Limb (tissue), 2 donors: ENCODE data around the gene ACSS1.
A peak's percentile ranks its signal among the peaks of the same experiment; 100 is the strongest.

ENCODE experiments used
- DNase-seq, 2 donors: peaks; one replicate each; pipeline ENCODE4 v3.0.0-alpha.2; 2016; ENCODE audit errors: extremely low spot score in 2 of 2

Gene ACSS1

DNA sequence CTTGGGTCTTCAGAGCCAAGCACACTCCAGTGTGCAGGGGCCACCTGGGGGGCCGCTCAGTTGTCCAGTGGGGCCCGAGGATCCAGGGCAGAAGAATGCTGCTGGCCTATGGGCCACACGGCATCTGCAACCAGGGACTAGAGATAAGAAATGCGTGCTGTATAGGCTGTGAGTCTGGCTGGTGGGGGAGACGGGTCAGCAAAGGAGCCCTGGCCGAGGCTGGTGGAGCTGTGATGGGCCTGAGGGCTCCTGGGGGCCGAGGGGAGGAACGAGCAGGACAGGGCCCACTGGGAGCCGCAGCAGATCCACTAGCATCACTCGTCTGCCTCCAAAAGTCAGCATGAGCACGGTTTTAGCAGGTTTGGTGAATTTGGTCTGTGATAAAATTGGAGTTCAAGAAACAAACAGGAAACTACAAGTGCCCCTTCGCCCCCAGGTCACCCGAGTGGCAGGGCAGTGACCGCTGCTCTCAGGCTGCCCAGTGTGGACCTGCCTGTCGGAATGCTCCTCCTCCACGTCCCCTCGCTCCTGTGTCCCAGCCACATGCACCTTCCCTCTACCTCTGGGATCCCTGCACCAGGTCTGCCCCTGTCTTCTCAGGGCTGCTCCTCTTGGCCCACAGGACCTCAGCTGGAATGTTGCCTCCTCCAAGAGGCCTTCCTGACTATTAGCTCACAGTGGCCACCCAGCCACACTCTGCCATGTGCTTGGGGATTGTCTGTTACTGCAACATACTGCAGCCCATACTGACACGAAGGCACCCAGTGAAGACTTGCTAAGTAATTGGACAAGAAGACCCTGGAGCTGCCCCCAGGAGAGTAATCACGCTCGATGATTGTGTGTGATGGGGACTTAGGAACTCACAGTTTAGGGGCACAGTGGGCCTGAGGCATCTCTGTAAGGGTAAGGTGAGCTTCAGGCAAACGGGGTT is 10.9 kb downstream of the ACSS1 start:
- no peak for DNase-seq

DNA sequence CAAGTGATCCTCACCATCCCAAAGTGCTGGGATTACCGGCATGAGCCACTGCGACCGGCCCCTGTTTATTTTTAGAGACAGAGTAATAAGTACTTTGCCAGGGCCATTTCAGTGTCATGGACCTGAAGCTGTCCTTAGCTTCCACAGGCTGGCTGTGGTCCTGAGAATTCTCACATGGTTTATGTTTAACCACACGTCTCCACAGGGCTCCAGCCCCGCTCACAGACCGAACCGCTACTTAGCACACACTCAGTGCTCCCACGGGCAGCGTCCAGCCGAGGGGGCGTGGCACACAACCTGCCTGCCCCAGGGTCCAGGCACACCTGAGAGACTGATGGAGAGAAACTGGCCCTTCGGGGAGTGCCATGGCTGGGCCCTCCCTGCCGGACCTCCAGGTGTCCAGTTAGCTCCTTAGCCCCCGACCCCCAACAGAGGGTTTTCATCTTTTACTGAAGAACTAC is 11.7 kb downstream of the ACSS1 start:
- DNase-seq, result no peak

DNA sequence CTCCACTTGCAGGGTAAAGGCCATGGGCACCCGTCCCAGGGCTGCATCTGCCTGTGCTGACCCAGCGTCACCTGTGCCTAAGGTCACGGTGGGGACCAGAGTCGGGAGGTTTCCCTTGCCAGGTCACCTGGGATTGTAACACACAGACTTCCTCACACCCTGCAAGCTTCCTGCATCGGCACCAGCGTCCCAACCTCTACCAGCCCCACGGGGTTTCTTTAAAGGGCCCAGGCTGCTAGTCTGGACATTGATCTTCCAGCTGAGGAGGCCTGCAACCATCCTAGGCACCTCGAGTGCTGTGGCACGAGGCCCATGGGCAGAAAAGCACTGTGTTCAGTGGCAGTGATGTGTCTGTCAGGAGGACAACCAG is 12.6 kb downstream of the ACSS1 start:
- DNase-seq, result no peak

DNA sequence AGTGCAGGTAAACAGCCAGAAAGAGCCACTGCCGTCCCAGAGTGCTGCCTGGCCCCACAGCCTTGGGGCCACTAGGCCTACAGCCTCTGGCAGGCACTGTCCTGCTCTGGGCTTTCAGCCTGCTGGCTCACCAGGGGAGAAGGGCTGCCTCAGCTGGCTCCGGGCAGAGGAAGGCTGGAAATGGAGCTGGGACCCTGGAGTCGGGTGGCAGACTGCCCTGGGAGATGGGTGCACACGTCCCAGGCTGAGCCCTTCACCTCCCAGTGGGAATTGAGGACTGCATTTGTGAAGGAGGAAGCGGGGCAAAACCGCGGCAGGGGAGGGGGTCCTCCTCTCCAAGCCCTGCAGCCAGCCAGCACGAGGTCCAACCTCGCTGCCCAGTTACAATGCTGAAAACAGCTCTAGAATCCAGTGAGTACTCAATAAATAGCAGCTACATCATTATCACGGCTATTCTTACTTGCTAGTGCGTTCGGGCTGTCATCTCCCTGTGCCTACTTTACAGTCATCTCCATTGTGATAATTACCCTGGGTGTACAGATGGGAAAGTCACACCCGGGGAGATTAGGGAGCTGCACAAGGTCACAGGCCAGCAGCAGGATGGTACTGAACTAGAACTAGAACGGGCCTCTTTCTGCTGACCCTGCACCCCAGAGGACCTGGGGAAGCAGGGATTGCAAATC is 13.1 kb downstream of the ACSS1 start:
- DNase-seq, result no peak

DNA sequence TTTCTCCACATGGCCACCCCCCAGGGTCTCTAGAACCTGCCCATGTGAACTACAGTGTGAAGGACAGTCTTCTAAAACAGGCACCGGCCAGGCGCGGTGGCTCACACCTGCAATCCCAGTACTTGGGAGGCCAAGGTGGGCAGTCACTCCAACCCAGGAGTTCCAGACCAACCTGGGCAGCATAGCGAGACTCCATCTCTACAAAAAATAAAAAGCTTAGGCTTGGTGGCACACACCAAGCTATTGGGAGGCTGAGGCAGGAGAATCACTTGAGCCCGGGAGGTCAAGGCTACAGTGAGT is 13.7 kb downstream of the ACSS1 start:
- DNase-seq, result no peak

DNA sequence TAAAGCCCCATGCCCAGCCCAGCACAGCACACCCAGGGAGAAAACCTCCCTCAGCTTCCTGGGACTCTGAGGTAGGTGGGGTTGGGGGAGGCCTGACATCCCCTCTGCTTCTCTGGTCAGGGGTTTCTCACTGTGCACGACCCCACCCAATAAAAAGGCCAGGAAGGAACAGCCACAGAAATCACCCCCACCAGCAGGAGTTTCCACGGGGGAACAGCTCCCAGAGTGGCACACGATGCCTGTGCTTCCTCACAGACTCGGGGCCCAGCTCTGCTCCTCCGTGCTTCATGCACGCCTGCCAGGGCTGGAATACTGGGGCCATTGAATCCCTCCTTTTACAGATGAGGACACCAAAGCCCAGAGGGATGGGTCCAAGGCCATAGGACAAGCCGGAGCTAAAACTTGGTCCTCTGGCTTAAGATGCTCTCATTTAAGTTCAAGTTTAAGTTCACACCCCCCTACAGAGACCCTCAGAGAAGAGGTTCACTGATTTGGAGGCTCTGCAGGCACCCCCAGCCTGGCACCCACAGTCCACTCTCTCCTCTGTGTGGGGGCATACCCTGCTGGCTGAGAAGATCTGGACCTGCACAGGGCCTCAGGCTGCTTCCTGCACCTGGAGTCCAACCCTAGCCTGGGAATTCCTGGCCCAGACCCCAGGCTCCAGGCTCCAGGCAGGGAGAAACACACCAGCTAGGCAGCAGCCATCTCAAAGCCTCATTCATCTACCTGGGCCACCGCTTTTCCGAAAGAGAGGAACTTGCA is 14.3 kb downstream of the ACSS1 start:
- no peak for DNase-seq

DNA sequence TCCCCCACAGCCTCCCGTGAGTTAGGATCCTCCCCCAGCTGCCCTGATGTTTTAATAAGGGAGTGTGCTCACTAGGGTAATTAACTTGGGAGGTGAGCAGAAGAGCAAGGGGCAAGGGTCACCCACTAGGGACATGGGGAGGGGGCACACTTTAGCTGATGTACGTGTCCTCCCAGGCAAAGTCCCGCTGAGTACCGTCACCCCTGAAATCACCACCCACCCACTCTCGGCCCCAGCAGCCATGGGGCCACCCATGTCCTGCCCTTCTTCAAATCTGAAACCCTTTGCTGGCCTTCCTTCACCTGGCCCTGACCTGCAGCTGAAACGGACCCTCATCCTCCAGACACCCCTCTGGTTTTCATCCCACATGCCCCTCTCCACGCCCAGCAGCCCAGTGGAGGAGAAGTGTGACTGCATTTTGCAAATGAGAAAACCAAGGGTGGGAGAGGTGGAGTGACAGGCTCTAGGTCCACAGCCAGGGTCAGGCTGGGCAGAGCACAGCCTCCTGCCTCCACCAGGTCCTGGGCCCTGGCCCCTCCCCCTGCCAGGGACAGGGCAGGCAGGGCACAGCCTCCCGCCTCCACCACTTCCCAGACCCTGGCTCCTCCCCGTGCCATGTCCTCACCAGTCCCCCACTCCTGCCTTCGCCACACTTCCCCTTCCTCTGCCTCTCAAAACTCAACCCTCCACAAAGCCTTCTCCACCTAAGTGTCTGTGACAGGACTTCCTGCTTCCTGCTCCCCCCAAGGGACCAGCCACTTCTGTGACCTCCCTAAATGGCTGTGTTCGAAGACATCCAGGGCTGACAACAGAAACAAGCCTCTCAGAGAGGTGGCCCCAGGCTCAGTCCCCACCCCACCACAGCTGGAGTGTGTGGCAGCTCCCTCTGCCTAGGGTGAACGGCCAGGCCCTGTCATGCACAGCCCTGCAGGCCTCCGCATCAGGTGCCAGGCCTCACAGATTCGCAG is 15.1 kb downstream of the ACSS1 start:
- no peak for DNase-seq

DNA sequence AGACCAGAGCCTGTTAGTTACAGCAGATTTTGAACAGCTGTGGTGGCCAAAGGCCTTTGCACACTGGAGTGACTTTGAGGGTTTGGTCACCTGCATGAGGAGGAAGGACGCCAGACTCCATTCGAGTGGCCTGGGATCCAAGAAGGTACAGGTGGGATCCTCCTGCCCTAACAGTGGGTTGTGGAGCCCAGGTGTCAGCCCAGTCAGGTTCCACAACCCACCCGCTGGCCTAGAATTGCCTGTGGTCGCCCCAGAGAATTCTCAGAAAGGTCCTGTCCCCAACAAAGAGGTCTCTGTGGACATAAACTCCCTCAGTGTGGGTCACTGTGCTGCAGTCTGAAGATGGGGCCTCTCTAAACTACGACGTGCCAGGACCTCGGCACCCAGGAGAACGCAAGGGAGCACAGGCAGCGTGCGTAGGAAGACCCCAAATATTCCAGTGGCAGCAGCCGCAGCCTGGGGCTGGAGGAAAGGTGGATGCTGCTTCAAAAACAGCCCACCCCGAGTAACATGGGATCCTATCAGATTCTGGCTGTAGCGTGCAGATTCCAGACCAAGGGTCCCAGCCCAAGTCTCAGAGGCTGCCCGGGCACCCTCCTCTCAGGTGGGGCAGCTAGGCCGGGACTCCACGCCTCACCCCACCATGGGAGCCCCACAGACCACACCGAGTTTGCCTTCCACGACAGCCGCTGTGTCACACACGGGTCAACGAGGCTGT is 16.0 kb downstream of the ACSS1 start:
- DNase-seq, result no peak

DNA sequence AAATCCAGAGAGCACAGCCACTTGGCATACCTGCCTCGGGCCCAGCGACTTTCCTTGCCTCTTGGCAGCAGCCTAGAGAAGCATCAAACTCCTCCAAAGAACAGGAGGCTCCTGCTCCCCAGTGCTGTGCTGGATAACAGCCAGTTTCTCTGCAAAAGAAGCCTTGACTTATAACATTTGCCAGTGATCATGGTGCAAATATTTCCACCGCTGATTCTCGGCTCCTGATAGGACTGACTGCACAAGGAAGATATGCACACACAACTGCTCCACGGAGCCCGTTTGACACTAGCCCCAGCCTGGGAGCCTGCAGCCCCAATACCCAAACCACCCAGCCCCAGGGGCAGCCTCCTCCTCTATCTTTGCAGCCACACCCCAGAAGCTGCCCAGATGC is 17.5 kb downstream of the ACSS1 start:
- DNase-seq, result no peak

DNA sequence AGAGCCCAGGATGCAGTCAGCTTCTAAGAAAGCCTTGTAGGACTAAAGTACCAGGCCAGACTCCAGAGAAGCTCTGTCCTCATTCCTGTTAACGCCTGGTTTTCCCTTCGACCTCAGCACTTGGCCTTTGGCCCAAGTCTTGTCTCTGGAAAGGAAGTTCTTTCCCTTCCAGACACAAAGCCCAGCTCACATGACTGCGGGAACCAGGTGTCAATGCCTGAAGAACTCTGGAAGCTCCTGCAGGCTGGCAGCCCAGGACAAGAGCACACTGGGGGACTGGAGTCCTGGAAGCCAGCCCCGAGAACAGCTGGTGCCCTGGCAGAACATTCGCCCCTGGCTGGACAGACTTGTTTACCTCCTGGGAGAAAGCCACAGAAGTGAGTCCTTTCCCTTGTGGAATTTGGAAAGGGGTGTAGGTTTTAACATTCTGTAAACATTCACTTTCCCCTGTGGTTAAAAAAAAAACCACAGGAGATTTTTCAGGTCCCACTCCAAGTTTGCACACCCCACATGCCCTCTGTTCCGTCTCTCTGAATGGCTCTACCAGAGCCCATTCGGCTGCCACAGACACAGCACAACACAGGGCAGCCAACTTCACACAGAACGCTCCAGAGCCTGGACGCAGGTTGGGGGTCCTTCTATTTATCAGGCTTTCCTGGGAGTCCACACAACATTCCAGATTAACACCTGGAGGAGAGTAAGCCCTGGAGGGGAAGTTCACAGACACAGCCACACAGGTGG is 18.1 kb downstream of the ACSS1 start:
- peak in 1 of 2 donors; percentile 56 for DNase-seq

DNA sequence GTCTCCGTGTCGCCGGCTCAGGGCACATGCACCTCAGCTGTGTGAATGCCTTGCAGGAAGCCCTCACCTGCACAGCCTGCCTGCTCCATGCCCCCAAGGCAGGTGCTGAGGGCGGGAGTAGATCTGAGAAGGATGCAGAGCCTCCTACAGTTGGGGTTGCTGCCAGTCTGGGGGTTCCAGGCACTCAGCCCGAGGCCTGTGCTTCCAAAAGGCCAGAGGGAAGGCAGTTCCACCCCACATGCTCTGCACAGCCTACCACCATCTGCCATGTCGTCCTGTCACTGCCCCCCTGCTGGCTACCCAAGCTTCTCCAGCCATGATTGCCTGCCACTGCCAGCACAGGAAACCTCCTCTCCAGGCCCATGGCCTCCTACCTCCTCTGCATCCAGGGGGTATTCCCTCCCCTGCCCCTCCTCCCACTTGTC is 19.3 kb downstream of the ACSS1 start:
- no peak for DNase-seq

DNA sequence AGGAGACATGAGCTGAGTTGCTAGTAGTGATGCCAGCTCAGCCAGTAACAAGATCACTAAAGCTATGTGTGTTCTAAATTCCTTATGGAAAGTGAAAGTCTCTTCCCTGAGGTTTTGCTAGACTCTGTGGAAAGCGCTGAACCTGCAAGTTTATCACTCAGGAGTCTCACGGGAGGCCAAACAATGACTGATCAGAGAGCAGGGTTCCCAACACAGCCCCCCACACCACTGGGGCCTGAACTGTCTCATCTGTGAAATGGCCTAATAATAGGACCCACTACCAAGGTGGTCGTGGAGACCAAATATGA is 19.9 kb downstream of the ACSS1 start:
- no peak for DNase-seq

DNA sequence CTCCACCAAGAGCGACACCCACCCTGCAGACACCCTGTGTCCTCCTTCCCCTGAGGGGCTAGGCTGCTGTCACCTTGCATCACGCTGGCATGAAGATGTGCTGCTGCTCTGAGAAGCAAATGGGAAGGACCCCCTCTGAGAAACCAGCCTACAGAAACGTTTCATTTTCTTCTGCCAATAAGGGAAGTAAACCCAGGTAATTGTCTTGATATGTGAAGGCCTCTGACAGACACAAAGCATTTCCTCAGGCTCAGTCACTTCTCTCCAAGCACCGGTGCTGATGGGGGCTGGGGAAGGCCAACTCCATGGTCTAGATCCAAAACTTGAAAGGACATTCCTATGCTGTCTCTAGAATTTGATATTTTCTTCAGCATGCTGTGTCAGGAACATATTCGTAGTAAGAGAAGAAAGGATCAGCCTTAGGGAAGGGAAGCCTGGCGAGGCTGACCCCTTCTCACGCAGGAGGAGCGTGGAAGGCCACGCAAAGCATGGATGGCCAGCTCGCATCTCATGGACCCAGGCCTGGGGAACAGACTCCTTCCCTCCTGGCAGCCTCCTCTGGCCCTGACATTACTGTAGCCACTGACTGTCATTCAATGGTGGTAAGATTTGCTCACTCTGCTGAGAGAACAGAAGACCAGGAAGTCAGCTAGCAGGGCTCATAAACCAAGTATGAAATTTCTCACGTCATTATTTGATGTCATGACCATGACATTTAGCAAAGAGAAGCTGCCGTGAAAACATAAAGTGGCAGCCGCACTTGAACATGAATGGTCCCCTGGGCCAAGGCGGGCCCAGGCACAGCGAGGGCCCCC is 20.4 kb downstream of the ACSS1 start:
- no peak for DNase-seq

DNA sequence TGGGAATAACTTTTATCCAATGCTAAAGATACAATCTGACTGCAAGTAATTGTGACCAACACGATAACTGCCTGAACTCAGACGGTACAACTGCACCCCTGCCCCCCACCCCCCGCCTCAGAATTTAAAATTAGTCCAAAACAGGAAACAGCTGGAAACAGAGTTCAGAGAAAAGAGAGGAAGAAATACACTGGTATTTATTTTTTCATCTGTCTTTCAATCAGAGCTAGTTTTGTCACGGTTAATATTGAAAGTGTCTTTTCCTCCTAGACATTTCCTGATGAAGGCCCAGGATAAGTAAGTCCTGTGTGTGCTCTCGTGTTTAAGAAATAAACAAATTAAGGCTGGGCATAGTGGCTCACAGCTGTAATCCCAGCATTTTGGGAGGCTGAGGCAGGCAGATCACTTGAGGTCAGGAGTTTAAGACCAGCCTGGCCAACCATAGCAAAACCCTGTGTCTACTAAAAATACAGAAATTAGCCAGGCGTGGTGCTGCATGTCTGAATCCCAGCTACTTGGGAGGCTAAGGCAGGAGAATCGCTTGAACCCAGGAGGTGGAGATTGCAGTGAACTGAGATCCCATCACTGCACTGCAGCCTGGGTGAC is 21.5 kb downstream of the ACSS1 start:
- DNase-seq, result no peak

DNA sequence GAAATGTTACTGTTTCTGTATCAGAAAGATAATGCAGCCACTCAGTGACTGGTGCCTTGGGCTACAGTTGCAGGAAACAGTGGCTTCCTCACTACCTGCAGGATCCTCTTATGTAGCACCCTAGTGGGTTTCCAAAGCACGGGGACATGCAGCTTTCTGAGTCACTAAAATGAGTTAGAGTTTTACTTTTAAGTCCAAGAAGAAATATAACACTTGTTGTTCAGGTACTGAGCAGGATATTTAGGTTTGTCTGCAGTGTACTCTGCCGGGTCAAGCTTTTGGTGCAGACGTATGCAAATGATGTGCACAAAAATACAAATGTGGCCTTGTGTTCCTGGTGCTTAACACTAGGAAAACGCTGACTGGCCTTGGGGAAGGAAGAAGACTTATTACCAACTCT is 22.0 kb downstream of the ACSS1 start:
- no peak for DNase-seq

DNA sequence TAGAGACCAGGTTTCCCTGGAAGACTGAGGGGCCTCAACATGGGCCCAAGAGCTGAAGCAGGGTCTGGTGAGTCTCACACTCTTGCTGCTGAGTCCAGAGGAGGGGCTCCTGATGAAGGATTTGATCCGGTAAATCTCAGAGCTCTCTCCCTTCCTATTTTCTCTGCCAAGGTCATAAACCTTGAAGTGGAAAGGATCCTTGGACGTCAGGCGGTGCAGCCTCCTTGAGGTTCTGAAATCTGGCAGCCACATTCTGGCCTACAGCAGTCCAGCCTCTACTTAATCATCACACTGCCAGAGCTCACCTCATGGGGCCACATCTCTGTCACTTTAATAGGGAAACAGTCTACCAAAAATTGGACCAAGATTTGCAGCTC is 24.0 kb downstream of the ACSS1 start:
- DNase-seq, result no peak

DNA sequence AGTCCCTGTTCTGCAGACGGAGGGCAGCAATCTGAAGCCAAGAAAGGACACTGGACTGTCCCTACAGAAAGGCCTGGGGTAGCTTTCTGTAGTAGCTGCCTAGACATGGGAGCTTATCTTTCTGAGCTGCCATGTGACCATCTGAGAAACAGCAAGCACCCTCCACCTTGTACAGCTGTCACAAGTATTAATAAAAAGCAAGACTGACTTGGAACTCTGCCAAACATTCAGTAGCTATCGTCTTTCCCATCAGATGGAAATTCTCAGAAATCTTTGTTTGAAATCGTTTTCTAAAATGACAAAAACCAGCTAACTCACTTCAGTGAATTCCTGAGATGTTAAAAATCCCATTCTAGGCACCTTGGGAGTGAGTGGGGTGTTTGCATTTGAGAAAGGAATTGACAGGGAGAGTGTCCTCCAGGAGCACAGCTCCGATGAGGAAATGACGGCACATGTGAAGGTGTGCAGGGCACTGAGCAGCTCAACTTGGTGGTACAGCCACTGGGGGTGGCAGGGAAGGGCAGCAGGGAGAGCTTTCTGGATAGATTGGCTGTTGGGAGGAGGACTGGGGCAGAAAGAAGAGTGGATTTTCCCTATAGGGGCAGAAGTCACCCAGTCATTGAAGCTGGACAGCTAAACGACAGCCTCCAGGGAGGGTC is 24.5 kb downstream of the ACSS1 start:
- DNase-seq, result peak in 1 of 2 donors; percentile 55
